ENCODE measurements around the gene CCL25. TPM values are rescaled to one million over a fixed set of nuclear protein-coding genes. Genes with fewer than 3 reads are reported as not detected.

The CCL25 gene
- total and polyA plus RNA-seq, 2 of the 4 experiments (the other 2 are of a cell fraction), result not detected

- Histone ChIP-seq H2AK5ac (ENCODE audit: low read depth, low read length) (no peak overlapping the region), H3K18ac (ENCODE audit: low read depth, low read length) (no peak overlapping the region), H2AFZ (replicated peaks; ENCODE audit: low read length, poor library complexity) (no peak overlapping the region), H4K5ac (ENCODE audit: low read depth, low read length) (no peak overlapping the region), H3K4ac (ENCODE audit: low read depth, low read length) (no peak overlapping the region), H3K9me1 (ENCODE audit: insufficient read depth, low read length) (no peaks in the 10 kb centered on the region), H3K79me1 (ENCODE audit: low read depth in 1 of 2, low read length in 2 of 2) (no peaks in the 10 kb centered on the region), H2BK20ac (ENCODE audit: low read depth, low read length) (no peak overlapping the region), H2BK5ac (ENCODE audit: low read depth, low read length, poor library complexity, severe bottlenecking) (no peak overlapping the region), H3K56ac (ENCODE audit: extremely low read depth, insufficient read depth, low read length) (no peak overlapping the region), H2AK9ac (replicated peaks; ENCODE audit: low read depth, low read length, poor library complexity) (no peak overlapping the region), H4K91ac (ENCODE audit: insufficient read depth, low read depth, low read length) (no peak overlapping the region), H3K23ac (ENCODE audit: low read depth, low read length) (no peak overlapping the region), H3K4me1 (ENCODE audit: control insufficient read depth, insufficient read depth, low read length) (no peaks in the 10 kb centered on the region), H2BK120ac (ENCODE audit: low read depth, low read length) (no peak overlapping the region), H3K14ac (replicated peaks; ENCODE audit: low read depth, low read length) (no peak overlapping the region), H3K27me3 (ENCODE audit: control insufficient read depth, insufficient read depth, low read length) (peaks cover 12% of the 10 kb centered on the region; the same call in 1 of the 2 replicates), H3K9ac (ENCODE audit: low read depth, low read length) (no peak overlapping the region), H3K27ac (ENCODE audit: insufficient read depth, low read length) (no peak overlapping the region), H3K4me2 (ENCODE audit: low read depth, low read length) (no peak overlapping the region), H4K20me1 (ENCODE audit: insufficient read depth, low read length) (no peaks in the 10 kb centered on the region), H2BK15ac (ENCODE audit: low read depth, low read length) (no peak overlapping the region), H3K4me3 (ENCODE audit: insufficient read depth, low read depth, low read length) (no peak overlapping the region), H3K36me3 (ENCODE audit: control insufficient read depth, insufficient read depth, low read length) (no peaks in the 10 kb centered on the region), H3K9me3 (ENCODE audit: control insufficient read depth, insufficient read depth, low read length) (no peaks in the 10 kb centered on the region), H4K8ac (ENCODE audit: low read depth in 2 of 2, low read length in 2 of 2) (no peak overlapping the region)
- ATAC-seq (ENCODE audit: low read depth) (no peak), DNase-seq (no peak)
- POLR2A ChIA-PET (ENCODE audit: unreplicated experiment), result no interaction called here
- 6% methylated on average over 3 of the region's 7 CpGs; no CpG with 5 or more reads in 1 of the 2 experiments for WGBS, 2 experiments (ENCODE audit: extremely low coverage in 2 of 2, insufficient read length in 1 of 2)
- intact Hi-C loops (cut with micrococcal nuclease) (no loop called here), in situ Hi-C loops (cut with MboI; ENCODE audit: low sequenced_read_pairs) (no loop called here), dilution Hi-C loops (cut with HindIII; ENCODE audit: low sequenced_read_pairs, unreplicated experiment) (no loop called here)
- CTCF ChIA-PET, result interaction anchor here (0.6 kb wide), 1 partner anchor 38 kb away, joined by 4 read pairs; no protein-coding TSS in a partner anchor
- TF ChIP-seq NFE2L2 (IDR thresholded peaks at IDR 0.05; ENCODE audit: low read depth, low read length), result no peak
- TF ChIP-seq RFX5 (IDR thresholded peaks at IDR 0.05; ENCODE audit: low read depth, low read length), result no peak
- no peak for TF ChIP-seq MAZ (IDR thresholded peaks at IDR 0.05; ENCODE audit: borderline replicate concordance, low read depth, low read length)
- BruUV-seq (replicated peaks), result no TSS peak
Observed at GRCh38 chr19:8036434-8037099, 16.0 kb upstream of the CCL25 start.
